Vagina (tissue), 2 donors: Measurements from ENCODE around the gene ZNF534.

Source experiments
- POLR2AphosphoS5 ChIP-seq, 2 donors: sonication (generic); formaldehyde crosslinking; IDR thresholded peaks; one replicate each; pipeline ENCODE4 v1.9.0; 2017; ENCODE audit warnings: antibody characterized with exemption in 2 of 2, mild to moderate bottlenecking in 2 of 2, low read depth in 1 of 2; ENCODE audit not compliant: insufficient read depth in 1 of 2
- TF ChIP-seq, protein P1 (sequence below), 3 experiments: fragments of 450-650 bp in 2 of 3; fragments of 200-600 bp in 1 of 3; sonication (generic) in 1 of 3; IDR thresholded peaks; one replicate each; pipeline ENCODE4 v1.5.1; 2017 to 2019; ENCODE audit warnings: antibody characterized with exemption in 3 of 3, mild to moderate bottlenecking in 2 of 3, moderate library complexity in 2 of 3

DNA sequence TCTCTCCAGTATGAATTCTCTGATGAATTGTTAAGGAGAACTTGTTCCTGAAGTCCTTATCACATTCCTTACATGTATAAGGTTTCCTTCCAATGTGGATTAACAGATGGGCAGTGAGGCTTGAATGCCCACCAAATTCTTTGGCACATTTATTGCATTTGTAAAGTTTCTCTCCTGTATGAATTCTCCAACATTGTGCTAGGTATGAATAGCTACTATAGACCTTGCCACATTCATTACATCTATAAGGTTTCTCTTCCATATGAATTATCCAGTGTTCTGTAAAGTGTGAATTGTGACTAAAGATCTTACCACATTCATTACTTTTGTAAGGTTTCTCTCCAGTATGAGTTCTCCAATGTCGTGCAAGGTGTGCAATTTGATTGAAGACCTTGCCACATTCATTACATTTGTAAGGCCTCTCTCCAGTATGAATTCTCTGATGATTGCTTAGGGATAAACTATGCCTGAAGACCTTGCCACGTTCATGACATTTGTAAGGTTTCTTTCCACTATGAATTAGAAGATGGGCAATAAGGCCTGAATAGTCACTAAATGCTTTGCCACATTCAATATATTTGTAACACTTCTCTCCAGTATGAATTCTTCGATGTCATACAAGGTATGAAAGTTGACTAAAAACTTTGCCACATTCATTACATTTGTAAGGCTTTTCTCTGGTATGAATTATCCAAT lies 44.9 kb downstream of the ZNF534 start:
- TF ChIP-seq, protein P1, sequence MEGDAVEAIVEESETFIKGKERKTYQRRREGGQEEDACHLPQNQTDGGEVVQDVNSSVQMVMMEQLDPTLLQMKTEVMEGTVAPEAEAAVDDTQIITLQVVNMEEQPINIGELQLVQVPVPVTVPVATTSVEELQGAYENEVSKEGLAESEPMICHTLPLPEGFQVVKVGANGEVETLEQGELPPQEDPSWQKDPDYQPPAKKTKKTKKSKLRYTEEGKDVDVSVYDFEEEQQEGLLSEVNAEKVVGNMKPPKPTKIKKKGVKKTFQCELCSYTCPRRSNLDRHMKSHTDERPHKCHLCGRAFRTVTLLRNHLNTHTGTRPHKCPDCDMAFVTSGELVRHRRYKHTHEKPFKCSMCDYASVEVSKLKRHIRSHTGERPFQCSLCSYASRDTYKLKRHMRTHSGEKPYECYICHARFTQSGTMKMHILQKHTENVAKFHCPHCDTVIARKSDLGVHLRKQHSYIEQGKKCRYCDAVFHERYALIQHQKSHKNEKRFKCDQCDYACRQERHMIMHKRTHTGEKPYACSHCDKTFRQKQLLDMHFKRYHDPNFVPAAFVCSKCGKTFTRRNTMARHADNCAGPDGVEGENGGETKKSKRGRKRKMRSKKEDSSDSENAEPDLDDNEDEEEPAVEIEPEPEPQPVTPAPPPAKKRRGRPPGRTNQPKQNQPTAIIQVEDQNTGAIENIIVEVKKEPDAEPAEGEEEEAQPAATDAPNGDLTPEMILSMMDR (IDR thresholded peaks at IDR 0.05), result no peak
- no peak for TF ChIP-seq POLR2AphosphoS5 (IDR thresholded peaks at IDR 0.05; ENCODE audit: insufficient read depth in 1 of 2, low read depth in 1 of 2)
